HepG2 (cell line): ENCODE measurements around the gene ZKSCAN3. TPM values are rescaled to one million over a fixed set of nuclear protein-coding genes. Genes with fewer than 3 reads are reported as not detected.

Experiments
- ESRRA ChIP-seq: sonication (generic); formaldehyde crosslinking; IDR thresholded peaks from 2 replicates; pipeline ENCODE4 v1.5.1; 2020; ENCODE audit warnings: mild to moderate bottlenecking, low read depth, missing genetic modification reagents
- FOXK1 ChIP-seq: sonication (generic); formaldehyde crosslinking; IDR thresholded peaks from 2 replicates; pipeline ENCODE4 v1.4.0; 2020; ENCODE audit warnings: low read depth, missing genetic modification reagents, borderline replicate concordance
- GABPB1 ChIP-seq: IDR thresholded peaks from 2 replicates; pipeline ENCODE4 v1.6.1; 2016; ENCODE audit warnings: mild to moderate bottlenecking, missing genetic modification reagents, moderate library complexity, missing compliant biosample characterization
- HNF4G ChIP-seq, 2 experiments: sonication (generic) in 1 of 2; formaldehyde crosslinking in 1 of 2; IDR thresholded peaks; 2 replicates each; pipeline versions ENCODE4 v1.4.0 to v1.6.1; 2011 to 2020; ENCODE audit warnings: borderline replicate concordance in 2 of 2, low read depth in 2 of 2, mild to moderate bottlenecking in 2 of 2, low read length in 1 of 2, missing genetic modification reagents in 1 of 2, moderate library complexity in 1 of 2
- NCOA1 ChIP-seq: sonication (generic); formaldehyde crosslinking; IDR thresholded peaks from 2 replicates; pipeline ENCODE4 v1.9.0; 2021; ENCODE audit warnings: missing genetic modification reagents
- RNF219 ChIP-seq: sonication (generic); formaldehyde crosslinking; IDR thresholded peaks from 2 replicates; pipeline ENCODE4 v1.5.0; 2020; ENCODE audit warnings: mild to moderate bottlenecking, missing genetic modification reagents
- SP140L ChIP-seq: sonication (generic); formaldehyde crosslinking; IDR thresholded peaks from 2 replicates; pipeline ENCODE4 v1.4.0; 2020; ENCODE audit warnings: missing genetic modification reagents, borderline replicate concordance
- TARDBP ChIP-seq: sonication (generic); formaldehyde crosslinking; IDR thresholded peaks from 2 replicates; pipeline ENCODE4 v1.8.0; 2022; ENCODE audit warnings: mild to moderate bottlenecking, missing genetic modification reagents
- YY1 ChIP-seq: IDR thresholded peaks from 2 replicates; pipeline ENCODE4 v1.6.1; 2011; ENCODE audit warnings: low read length, low read depth, moderate library complexity, mild to moderate bottlenecking; ENCODE audit not compliant: insufficient read depth, insufficient replicate concordance
- ZFP36L1 ChIP-seq: sonication (generic); formaldehyde crosslinking; IDR thresholded peaks from 2 replicates; pipeline ENCODE4 v1.8.0; 2022; ENCODE audit warnings: mild to moderate bottlenecking, missing genetic modification reagents, moderate library complexity
- ZNF331 ChIP-seq: sonication (generic); formaldehyde crosslinking; IDR thresholded peaks from 2 replicates; pipeline ENCODE4 v1.4.0; 2020; ENCODE audit warnings: missing genetic modification reagents
- ZNF777 ChIP-seq: sonication (generic); formaldehyde crosslinking; IDR thresholded peaks from 2 replicates; pipeline ENCODE4 v1.4.0; 2020; ENCODE audit warnings: missing genetic modification reagents
- polyA plus RNA-seq, 8 experiments: library from polyadenylated mRNA; depleted of rRNA in 3 of 8; stranded (reverse) in 7 of 8; unstranded in 1 of 8; fragments of >200 nt; fragmentation: Illumina TruSeq in 4 of 8; extraction: Trizol in 4 of 8; gene quantifications; 2 replicates each; pipeline versions ENCODE4 v1.2.1 to v1.2.3, GENCODE V29; 2011 to 2016; ENCODE audit warnings: low read depth in 4 of 8, missing spikeins in 1 of 8, mixed read lengths in 1 of 8; ENCODE audit not compliant: insufficient read depth in 1 of 8
- total RNA-seq, 5 experiments: library from RNA; depleted of rRNA; stranded (reverse); fragments of >200 nt; fragmentation: Illumina TruSeq; extraction: Trizol; gene quantifications; 2 replicates each; pipeline ENCODE4 v1.2.3, GENCODE V29; 2016; ENCODE audit warnings: low read depth in 1 of 5
- TF ChIP-seq, protein P1 (sequence below): sonication (generic); formaldehyde crosslinking; IDR thresholded peaks from 2 replicates; pipeline ENCODE4 v1.4.0; 2020; ENCODE audit warnings: mild to moderate bottlenecking, low read depth, missing genetic modification reagents
- TF ChIP-seq, protein P2 (sequence below): sonication (generic); formaldehyde crosslinking; IDR thresholded peaks from 2 replicates; pipeline ENCODE4 v1.4.0; 2020; ENCODE audit warnings: low read depth, mild to moderate bottlenecking, missing genetic modification reagents
- TF ChIP-seq, protein P3 (sequence below), 2 experiments: sonication (generic) in 1 of 2; formaldehyde crosslinking in 1 of 2; IDR thresholded peaks; 2 replicates each; pipeline versions ENCODE4 v1.4.0 to v1.6.1; 2018 to 2020; ENCODE audit warnings: missing genetic modification reagents in 2 of 2, borderline replicate concordance in 1 of 2, low read depth in 1 of 2, mild to moderate bottlenecking in 1 of 2, missing biosample characterization in 1 of 2
- TF ChIP-seq, protein P4 (sequence below): conservative IDR thresholded peaks from 2 replicates; pipeline ENCODE4 v1.6.1; 2018; ENCODE audit warnings: missing genetic modification reagents

The ZKSCAN3 gene
- total and polyA plus RNA-seq, 2 of the 13 experiments (the other 11 are each of a cell fraction or from before 2014, with no cell fraction given): 3.3 to 7.4 TPM

DNA sequence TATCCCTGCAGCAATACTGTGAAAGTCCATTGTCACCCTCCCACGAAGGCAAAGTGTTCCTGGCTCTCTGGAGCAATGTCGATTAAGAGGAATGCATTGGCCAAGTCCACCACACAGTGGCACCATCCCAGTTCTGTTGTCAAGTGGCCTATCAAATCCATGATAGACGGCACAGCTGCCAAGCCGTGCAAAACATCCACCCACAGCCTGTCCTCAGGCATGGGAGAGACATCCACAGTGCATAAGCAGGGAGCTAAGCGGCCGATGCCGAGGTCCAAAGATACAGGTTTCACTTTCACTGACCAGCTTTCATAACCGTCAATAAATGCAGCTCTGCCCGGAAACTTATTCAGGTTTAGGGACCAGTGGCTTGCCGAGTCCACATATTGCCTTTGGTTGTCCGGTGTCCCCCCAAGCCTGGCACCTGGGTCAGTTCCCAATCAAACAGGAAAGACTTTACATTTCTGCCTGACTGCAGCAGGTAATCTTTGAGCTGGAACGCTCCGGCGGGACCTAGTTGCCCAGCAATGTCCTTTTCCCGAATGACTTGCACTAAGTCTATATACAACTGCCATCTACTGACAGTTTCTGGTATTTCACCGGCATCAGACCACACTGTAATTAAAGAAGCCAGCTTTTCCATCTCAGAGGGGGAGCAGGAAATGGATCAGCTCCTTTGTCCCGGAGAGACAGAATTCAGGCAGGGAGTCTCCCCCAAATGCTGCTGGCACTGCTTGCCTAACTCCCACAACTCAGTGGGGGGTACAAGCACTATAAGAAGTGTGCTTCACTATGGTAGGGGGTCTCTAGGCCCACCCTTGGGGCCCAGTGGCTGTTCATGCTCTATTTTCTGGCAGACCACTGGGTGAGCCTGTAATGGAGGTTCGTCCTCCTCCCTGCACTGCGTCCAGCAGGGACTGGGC, 6.3 kb downstream of the ZKSCAN3 start (continued):
- no peak for TF ChIP-seq NCOA1
- peak; percentile 33; the same call in 1 of the 2 replicates for TF ChIP-seq TARDBP (CRISPR knock-in tag)
- peak; percentile 46 for TF ChIP-seq GABPB1 (CRISPR knock-in tag)
- TF ChIP-seq, protein P1, sequence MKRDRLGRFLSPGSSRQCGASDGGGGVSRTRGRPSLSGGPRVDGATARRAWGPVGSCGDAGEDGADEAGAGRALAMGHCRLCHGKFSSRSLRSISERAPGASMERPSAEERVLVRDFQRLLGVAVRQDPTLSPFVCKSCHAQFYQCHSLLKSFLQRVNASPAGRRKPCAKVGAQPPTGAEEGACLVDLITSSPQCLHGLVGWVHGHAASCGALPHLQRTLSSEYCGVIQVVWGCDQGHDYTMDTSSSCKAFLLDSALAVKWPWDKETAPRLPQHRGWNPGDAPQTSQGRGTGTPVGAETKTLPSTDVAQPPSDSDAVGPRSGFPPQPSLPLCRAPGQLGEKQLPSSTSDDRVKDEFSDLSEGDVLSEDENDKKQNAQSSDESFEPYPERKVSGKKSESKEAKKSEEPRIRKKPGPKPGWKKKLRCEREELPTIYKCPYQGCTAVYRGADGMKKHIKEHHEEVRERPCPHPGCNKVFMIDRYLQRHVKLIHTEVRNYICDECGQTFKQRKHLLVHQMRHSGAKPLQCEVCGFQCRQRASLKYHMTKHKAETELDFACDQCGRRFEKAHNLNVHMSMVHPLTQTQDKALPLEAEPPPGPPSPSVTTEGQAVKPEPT (CRISPR knock-in tag): 0 out of 2 replicates have a peak, but pooled peaks have one; percentile 46
- TF ChIP-seq ZFP36L1 (CRISPR knock-in tag): no peak
- peak; percentile 95 for TF ChIP-seq ZNF777 (CRISPR knock-in tag)
- TF ChIP-seq, protein P2, sequence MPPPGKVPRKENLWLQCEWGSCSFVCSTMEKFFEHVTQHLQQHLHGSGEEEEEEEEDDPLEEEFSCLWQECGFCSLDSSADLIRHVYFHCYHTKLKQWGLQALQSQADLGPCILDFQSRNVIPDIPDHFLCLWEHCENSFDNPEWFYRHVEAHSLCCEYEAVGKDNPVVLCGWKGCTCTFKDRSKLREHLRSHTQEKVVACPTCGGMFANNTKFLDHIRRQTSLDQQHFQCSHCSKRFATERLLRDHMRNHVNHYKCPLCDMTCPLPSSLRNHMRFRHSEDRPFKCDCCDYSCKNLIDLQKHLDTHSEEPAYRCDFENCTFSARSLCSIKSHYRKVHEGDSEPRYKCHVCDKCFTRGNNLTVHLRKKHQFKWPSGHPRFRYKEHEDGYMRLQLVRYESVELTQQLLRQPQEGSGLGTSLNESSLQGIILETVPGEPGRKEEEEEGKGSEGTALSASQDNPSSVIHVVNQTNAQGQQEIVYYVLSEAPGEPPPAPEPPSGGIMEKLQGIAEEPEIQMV (CRISPR knock-in tag): peak; percentile 82; the same call in 1 of the 2 replicates
- TF ChIP-seq RNF219 (CRISPR knock-in tag): no peak
- TF ChIP-seq ESRRA (CRISPR knock-in tag): 0 out of 2 replicates have a peak, but pooled peaks have one; percentile 44
- peak; percentile 77; the same call in 1 of the 2 replicates for TF ChIP-seq SP140L (CRISPR knock-in tag)
- TF ChIP-seq, protein P3, sequence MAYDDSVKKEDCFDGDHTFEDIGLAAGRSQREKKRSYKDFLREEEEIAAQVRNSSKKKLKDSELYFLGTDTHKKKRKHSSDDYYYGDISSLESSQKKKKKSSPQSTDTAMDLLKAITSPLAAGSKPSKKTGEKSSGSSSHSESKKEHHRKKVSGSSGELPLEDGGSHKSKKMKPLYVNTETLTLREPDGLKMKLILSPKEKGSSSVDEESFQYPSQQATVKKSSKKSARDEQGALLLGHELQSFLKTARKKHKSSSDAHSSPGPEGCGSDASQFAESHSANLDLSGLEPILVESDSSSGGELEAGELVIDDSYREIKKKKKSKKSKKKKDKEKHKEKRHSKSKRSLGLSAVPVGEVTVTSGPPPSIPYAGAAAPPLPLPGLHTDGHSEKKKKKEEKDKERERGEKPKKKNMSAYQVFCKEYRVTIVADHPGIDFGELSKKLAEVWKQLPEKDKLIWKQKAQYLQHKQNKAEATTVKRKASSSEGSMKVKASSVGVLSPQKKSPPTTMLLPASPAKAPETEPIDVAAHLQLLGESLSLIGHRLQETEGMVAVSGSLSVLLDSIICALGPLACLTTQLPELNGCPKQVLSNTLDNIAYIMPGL (CRISPR knock-in tag; IDR thresholded peaks at IDR 0.05; ENCODE audit: borderline replicate concordance in 1 of 2, low read depth in 1 of 2): peak; percentile 93 to 94
- TF ChIP-seq, protein P4, sequence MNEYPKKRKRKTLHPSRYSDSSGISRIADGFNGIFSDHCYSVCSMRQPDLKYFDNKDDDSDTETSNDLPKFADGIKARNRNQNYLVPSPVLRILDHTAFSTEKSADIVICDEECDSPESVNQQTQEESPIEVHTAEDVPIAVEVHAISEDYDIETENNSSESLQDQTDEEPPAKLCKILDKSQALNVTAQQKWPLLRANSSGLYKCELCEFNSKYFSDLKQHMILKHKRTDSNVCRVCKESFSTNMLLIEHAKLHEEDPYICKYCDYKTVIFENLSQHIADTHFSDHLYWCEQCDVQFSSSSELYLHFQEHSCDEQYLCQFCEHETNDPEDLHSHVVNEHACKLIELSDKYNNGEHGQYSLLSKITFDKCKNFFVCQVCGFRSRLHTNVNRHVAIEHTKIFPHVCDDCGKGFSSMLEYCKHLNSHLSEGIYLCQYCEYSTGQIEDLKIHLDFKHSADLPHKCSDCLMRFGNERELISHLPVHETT (CRISPR knock-in tag): 0 out of 2 replicates have a peak, but pooled peaks have one; percentile 45
- no peak for TF ChIP-seq YY1
- 0 out of 2 replicates have a peak, but pooled peaks have one; percentile 48 for TF ChIP-seq ZNF331 (CRISPR knock-in tag)
- TF ChIP-seq FOXK1 (CRISPR knock-in tag): peak; percentile 56; the same call in 1 of the 2 replicates
- TF ChIP-seq HNF4G (IDR thresholded peaks at IDR 0.05; ENCODE audit: borderline replicate concordance, low read depth, low read length): no peak
- 0 out of 2 replicates have a peak, but pooled peaks have one; percentile 45 for TF ChIP-seq HNF4G (CRISPR knock-in tag; IDR thresholded peaks at IDR 0.05; ENCODE audit: borderline replicate concordance, low read depth)
